NCI-H187 (cell line): Measurements from ENCODE around the gene ETF1.

Experiments used
- DNase-seq, 2 experiments: peaks; one replicate each; lab custom pipeline; 2025; lab: John Stamatoyannopoulos, UW

ETF1 gene

DNA sequence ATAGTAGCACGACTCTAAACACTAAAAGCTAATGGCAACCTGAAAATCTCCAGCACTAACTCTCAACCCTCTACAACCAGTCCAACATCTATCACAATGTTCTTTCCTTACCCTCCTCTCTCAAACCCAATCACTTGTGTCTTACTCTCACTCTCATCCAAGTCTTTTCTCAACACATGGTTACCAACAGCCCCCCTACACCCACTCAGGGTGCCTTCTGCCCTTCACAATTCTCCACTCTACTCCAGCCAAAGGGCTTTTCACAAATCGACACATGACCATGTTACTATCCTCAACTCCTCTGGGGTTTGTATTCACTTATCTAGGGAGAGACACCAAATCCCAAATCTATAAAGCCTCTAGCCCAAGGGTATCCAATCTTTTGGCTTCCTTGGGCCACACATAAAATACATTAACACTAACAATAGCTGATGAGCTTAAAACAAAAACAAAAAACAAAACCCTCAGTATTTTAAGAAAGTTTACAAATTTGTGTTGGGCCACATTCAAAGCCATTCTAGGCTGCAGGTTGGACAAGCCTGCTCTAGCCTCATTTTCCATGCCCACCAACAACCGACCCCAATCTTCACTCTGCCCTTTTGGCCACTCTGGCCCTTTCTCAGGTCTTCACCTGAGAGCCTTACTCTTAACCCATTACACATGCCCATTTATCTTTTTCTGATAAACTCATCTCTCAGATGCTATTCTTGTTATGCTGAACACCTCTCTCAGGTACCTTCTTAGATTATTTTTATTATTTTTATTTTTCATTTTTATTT is 20.5 kb upstream of the ETF1 start:
- no peak for DNase-seq

DNA sequence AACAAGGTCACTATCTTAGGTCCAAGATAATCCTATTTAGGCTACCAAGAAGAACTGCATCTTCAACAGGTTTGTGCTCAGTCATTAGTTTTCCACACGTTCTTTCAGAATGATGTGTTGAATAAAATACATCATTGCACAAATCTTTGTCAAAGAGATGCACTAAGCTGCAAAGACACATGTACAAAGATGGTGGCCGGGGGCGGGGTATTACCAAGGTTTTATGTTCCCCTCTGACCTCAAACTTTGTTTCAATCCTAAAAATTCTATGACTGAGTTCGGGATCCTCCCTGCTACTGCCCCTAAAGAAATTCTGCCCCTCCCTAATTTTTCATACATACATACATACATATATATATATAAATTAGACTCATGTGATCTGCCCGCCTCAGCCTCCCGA is 17.9 kb upstream of the ETF1 start:
- no peak for DNase-seq

DNA sequence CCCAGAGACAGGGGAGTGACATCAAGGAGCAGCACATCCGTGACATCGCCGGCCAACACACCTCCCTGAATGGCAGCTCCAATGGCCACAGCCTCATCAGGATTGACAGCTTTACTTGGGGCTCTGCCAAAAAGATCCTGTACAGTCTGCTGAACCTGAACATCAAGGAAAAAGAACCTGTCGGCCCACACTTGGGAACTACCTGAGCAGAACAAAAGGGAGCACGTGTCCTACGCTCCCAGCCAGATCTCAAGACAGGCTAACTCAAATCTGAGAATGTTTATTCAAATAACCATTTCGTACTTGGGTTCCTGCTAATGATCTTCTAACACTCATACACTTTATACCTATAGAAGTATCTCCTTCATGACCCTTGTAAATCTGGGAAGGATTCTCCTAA is 16.9 kb upstream of the ETF1 start:
- DNase-seq: no peak

DNA sequence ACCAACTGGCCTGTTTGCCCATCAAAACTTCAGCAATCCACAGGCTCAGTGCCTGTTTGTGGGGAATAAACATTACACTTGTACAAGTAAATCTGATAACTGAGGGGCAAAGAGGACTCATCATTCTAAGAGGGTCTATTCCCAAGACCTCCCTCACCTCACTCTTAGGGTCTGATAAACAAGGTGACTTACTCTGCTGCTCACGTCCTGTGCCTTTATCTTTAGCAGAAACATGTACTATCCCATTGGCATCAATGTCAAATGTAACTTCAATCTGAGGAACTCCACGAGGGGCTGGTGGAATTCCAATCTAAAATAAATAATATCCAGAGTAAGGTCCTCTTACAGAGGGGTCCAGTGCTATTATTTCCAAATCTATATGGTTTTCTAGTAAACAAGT is 14.6 kb upstream of the ETF1 start:
- no peak for DNase-seq

DNA sequence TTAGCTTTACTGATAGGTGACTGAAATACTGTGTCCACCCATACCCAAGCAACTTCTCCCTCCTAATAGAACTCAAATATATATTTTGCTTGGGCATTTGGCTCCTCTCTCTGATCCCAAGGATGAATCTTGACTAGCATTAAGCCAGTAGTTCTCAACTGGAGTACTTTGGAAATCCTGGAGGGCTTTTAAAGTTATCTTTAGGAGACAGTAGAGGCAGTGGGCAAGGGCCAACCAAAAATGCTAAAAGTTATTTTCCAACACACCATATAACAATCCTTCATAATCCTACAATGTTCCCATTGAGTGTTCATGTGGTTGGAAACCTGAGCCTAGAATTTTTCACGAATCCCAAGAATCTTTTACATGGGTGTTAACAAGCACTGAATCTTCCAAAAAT is 11.1 kb upstream of the ETF1 start:
- no peak for DNase-seq

DNA sequence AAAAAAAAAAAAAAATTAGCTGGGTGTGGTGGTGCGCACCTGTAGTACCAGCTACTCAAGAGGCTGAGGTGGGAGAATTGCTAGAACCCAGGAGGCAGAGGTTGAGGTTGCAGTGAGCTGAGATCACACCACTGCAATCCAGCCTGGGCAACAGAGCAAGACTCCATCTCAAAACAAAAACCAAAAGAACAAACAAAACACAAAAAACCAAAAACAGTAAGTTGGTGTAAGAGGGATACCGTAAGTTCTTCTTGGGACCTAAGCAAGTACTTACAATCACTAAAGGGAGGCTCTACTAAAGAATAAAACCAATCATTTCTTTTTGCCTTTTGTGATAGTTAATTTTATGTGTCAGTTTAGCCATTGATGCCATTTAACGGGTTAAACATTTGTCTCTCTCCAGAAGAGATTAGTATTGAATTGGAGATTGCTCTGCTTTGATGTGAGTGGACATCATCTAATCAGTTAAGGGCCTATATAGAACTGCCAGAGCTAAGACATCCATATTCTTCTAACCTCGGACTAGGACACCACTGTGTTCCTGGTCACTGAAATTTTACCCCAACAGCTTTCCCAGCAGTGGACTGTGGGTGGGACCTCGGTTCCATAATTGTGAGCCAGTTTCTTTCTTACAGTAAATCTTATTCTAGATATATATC is 10.5 kb upstream of the ETF1 start:
- no peak for DNase-seq

DNA sequence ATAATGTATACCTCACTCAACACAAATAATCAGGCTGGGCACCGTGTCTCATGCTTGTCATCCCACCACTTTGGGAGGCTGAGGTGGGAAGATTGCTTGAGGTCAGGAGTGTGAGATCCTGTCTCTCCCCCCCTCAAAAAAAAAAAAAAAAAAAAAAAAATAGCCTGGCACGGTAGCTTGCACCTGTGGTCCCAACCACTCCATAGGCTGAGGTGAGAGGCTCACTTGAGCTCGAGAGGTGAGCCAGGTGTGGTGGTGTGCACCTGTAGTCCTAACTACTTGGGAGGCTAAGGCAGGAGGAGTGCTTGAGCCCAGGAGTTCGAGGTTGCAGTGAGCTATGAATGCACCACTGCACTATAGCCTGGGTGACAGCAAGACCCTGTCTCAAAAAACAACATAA is 9.6 kb upstream of the ETF1 start:
- DNase-seq: no peak

DNA sequence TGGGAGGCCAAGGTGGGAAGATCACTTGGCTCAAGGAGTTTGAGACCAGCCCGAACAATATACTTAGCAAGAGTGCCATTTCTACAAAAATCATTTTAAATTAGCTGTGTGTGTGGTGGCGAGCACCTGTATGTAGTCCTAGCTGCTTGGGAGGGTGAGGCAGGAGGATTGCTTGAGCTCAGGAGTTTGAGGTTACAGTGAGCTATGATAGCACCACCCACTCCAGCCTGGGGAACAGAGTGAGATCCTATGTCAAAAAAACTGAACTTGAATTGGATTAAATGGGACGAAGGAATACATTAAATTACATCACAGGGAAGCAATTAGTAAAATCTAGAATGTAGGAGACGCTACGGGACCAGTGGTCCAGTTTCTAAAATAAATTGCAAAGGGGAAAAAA is 6.4 kb upstream of the ETF1 start:
- DNase-seq: no peak

DNA sequence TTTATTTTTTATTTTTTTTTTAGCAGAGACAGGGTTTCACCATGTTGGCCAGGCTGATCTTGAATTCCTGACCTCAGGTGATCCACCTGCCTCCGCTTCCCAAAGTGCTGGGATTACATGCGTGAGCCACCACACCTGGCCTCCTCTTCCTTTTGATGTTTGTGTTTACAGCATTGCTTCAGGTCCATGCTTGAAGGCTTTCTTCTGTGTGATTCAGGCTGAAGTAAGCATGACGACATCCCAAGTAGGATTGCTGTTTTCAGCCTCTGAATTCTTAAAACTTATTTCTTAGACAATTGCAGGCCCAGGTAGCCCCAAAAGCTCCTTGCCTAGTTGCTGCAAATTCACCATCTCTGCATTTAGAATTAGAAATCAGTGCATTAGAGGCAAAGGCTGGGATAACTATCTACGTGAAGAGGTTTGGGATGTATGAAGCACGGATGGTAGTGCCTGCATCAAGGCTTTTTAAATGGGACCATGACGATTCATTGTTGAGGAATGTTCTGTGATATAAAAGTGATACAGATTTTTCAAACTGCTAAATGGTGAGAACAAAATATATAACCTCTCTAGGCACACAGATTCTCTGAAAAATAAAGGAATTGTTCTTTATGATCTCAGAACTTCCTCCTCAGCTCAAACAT is 3.0 kb upstream of the ETF1 start:
- no peak for DNase-seq

DNA sequence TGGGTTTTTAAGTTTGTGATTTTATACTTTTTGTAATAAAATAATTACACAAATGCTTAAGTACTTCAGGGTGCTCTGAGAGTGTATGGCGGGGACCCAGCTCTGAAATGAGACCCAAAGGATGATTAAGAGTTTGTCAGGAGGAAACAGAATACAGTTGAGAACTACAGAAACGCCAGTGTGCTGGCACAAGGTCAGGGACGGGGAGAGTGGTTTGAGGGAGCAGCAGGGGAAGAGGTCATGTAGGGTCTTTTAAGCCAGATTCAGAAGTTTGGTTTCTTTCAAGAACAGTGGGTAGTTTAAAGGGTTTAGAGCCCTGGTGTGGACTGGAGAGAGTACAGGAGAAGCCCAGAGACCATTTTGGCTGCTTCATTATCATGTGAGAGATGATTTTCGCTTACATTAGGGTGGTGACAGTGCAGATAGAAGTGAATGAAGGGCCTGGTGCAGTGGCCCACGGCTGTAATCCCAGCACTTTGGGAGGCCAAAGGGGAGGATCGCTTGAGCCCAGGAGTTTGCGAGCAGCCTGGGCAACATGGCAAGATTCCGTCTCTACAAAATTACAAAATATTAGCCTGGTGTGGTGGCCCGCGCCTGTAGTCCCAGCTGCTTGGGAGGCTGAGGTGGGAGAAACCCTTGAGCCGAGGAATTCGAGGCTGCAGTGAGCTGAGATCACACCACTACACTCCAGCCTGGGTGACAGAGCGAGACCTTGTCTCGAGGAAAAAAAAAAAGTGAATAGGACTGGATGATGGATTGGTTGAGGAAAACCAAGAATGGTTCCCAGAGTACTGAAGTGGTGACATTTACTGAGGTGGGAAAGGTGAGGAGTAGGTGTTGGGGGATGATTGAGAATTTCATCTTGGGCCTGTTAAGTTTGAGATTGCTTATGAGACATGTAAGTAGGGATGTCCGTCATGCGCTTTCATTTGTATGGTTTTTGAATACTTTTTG is 1.4 kb upstream of the ETF1 start:
- DNase-seq: no peak

DNA sequence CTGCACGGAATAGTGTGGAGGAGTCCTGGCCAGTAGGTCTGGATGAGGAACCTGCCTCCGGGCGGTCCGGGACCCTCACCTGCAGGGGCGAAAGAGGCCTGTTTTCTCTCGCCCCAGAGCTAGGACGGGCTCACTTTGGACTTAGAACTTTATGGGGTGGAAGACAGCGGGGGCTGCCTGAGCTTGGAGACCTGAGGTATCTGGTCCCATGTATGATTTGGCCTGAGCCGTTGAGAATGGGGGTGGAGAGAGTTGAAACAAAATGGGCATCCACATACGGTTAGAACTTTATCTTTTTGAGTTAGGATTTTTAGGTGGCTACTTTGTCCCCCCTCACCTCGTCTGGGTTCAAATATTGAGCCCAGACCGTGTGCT is 681 bp upstream of the ETF1 start:
- no peak for DNase-seq

DNA sequence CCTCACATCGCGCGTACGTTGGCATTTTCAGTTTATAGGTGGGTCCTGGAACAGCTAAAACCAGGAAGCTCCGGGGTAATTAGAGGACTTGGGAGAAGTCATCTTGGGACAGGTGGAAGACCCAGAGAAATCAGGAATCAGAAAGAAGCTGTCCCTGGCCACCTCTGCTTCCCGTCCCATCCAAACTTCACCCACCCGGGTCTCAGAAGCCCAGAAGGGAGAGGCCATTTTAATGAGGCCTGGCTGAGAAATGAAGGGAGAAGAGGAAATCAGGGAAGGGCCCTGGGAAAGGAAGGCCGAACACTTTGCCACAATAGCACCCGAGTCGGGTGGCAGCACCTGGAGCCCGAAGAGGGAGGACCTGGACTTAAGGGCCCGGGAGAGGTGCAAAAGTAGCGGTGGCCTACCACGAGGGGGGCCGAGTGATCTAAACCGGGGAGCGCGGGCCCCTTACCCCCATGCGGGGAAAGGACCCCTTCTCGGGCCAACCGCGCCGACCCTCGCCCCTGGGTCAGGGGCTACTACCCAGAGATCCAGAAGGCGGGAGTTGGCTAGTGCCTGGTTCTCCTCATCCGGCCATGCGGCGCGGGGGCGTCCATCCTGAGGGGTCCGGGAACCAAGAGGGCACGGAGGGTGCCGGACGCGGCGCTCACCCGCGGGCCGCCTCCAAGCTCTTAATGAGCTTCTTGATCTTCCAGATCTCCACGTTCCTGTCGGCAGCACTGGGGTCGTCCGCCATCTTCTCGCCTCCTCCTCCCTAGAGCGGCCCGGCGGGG is 668 bp downstream of the ETF1 start:
- no peak for DNase-seq

DNA sequence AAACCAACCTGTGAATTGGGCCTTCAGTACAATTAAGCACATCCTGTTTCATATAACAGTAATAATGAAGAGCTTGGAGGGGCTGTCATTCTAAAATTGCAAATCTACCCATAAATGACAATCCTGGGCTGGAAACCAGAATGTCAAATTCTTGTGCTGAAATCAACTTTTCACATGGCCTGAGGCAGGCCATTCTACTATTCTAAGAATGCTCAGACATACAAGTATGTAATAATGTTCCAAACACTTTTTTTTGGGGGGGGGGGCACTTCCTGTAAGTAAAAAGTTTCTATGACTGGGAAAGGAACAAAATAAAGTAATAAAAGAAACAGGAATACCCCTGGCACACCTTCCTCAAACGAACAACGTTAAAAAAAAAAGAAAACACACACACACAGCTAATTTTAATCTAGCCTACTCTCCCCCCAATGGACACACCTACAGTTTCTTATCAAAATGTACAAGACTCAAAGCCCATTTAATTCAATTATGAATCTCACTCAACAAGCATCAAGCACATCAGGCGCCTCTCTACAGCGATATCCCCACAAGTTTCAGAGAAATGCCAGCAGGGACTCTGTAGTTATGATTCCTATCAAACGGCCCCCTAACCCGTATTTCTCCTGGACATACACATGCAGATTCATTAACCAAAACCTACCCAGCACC is 1.4 kb downstream of the ETF1 start:
- no peak for DNase-seq

DNA sequence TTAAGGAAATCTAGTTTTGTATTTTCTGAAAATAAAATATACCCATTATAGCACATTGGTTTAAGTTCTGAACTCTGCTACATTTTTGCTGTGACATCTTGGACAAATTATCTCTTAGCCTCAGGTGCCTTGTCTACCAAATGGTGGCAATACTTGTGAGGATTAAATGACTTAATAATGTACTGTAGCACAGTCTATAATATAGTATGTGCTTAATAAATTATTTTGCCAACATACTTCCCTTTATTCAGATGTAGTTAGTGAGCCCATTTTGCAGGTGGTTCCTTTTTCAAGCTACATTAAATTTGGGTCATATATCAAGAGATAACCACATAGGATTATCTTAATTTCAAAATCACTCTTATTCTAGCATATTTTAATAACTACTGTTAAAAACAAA is 3.2 kb downstream of the ETF1 start:
- no peak for DNase-seq

DNA sequence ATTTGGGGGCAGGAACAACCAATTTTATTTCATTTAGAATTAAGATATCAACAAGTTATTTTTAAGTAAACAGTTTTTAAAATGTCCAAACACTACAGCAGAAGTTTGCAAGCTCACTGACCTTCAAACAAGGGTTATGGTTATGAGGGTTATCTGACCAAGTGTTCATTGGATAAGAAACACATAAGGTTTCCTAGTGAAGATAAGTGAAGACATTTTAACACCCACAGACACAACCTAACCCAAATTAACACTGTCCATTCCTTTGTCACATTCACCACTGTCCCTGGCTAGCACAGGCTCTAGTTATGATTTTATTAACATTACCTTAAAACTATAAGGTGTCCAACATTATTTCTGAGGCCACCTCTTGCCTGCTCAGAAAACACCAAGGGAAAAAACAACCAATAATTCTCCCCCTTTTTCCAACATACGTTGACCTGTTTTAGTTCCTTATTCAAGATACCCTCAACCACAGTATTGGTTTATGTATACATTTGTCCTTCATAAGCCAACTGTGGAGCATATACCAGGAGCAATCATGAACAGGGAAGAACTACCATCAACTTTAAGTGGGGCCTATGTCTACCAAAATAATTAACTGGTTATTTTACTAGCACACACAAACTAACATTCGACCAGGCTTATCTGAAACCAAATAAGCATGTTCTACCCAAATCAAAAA is 4.0 kb downstream of the ETF1 start:
- no peak for DNase-seq

DNA sequence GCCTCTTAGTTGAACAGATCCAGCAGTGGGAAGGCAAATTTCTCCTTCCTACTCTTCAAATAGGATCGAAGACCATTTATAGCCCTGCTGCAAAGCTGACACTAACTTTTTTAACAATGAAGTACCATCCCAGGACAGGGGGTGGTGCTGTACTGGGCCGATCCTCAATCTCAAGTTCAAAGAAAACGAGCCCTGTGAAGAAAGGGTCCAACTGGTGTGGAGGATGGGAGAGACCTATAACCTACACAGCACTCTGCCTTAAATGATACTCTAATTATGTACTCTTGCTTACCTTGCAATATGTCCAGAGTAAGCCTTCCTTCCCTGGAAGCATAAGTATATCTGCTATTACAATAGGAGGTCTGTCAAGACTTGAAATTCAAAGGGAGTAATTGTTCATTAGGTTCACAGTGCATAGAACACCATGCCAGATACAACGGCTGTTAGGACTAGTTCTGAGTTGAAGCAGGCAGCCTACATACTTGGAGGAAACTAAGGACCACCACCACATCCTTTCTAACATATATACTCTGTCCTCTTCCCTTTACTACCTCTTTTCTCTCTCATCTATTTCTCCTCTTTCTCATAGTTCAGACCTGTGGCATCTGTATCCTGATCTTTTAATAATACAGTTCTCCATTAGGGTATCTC is 6.2 kb downstream of the ETF1 start:
- no peak for DNase-seq

DNA sequence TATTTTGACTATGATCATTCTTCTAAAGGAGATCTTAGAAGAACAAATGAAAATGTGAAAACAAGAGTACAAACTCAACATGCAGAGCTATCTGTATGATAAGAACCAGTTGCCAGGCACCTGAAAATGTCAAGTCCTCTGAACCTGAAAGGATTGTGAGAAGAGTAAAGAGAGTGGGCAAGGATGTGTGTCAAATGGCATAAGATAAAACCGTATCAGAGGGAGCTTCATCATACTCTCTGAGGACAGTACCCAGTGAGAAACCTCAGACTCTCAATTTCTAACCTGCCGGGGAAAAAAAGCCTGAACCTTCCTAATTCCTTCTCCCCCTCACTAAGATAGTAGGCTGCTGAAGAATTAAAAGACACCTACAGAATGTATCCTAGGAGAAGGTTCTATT is 6.8 kb downstream of the ETF1 start:
- no peak for DNase-seq

DNA sequence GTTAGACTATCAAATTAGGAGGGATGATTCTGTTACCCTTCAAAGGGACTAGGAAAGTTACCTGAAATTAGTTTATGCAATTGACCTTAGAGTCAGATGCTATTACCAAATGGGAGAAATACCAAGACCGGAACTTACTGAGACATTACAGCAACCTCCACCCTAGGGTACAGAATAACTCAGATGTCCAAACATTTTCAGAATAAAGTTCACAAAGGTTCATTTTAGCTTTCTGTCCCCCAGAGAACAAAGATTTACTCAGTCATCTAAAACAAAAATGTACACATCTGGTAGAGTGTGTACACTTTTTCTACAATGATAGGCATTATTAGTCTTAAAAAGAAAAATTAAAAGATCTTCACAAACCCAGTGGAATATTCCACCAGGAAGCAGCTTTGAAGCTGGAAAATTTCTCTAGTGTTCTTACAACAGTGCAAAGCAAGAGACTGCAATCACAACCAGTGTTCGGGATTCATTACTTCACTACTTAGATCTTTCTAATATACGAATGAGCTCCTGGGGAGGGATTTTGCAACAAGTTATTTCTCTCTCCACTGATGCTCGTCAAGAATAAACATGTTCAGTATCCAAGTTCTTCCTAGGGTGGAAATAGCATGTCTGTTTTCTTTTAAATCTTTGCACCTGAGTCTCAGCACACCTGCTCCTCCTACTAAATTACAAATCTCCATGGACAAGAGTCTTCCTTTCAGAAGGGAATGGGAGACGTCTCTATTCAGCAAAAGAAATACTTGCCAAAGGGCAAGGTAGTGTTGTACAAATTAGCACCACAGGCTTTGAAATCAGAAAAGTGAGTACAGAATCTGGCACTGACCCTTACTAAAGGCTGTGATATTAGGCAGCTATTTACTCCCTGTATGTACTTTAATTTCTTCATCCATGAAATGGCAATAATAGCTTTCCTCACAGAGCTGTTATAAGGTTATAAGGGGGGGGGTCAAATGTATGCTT is 8.8 kb downstream of the ETF1 start:
- DNase-seq: no peak

DNA sequence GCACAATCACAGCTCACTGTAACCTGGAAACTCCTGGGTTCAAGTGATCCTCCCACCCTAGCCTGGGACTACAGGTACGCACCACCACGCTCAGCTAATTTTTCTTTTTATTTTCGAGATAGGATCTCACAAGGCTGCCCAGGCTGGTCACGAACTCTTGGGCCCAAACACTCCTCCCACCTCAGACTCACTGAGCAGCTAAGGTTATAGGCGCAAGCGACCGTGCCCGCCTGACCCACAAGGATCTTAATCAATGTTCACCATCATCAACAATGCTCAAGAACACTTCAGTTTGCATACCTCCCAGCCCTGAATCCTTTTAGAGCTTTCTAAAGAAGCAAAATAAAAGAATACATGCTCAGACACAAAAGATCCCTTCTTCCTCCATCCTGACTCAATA is 13.2 kb downstream of the ETF1 start:
- no peak for DNase-seq
